Measurements from ENCODE around the gene FOXO1. TPM values are rescaled to one million over a fixed set of nuclear protein-coding genes. Genes with fewer than 3 reads are reported as not detected.

FOXO1 gene
- polyA plus RNA-seq, 5 donors = 9.4 to 13.7 (median 12.6) TPM

- no peak for DNase-seq
Measured at GRCh38 chr13:40580566-40581276, 85.7 kb downstream of the FOXO1 start.

GRCh38 chr13:40579535-40579934, 86.9 kb downstream of the FOXO1 start:
- DNase-seq = no peak

GRCh38 chr13:40578055-40578454, 88.4 kb downstream of the FOXO1 start:
- no peak for DNase-seq

GRCh38 chr13:40576369-40576768, 90.1 kb downstream of the FOXO1 start:
- no peak for DNase-seq

- DNase-seq = no peak
Measured at GRCh38 chr13:40572961-40573360, 93.5 kb downstream of the FOXO1 start.

- DNase-seq = no peak
Measured at GRCh38 chr13:40571338-40571963, 95.0 kb downstream of the FOXO1 start.

- no peak for DNase-seq
Measured at GRCh38 chr13:40570930-40571329, 95.5 kb downstream of the FOXO1 start.

GRCh38 chr13:40569024-40569350, 97.5 kb downstream of the FOXO1 start:
- no peak for DNase-seq

- DNase-seq = no peak
Measured at GRCh38 chr13:40568246-40569023, 98.0 kb downstream of the FOXO1 start.

- DNase-seq = no peak
Measured at GRCh38 chr13:40566811-40567210, 99.6 kb downstream of the FOXO1 start.

- DNase-seq = no peak
Measured at GRCh38 chr13:40565282-40566148, 100.9 kb downstream of the FOXO1 start.

- no peak for DNase-seq
Measured at GRCh38 chr13:40564342-40565001, 102.0 kb downstream of the FOXO1 start.

GRCh38 chr13:40563350-40564125, 102.9 kb downstream of the FOXO1 start:
- DNase-seq = peak; percentile 55 to 67

- DNase-seq = no peak
Measured at GRCh38 chr13:40562975-40563349, 103.5 kb downstream of the FOXO1 start.

- no peak for DNase-seq
Measured at GRCh38 chr13:40559915-40560314, 106.5 kb downstream of the FOXO1 start.

- peak; percentile 30 for DNase-seq
Measured at GRCh38 chr13:40558656-40559055, 107.8 kb downstream of the FOXO1 start.

GRCh38 chr13:40556453-40556852, 110.0 kb downstream of the FOXO1 start:
- DNase-seq = no peak

- no peak for DNase-seq
Measured at GRCh38 chr13:40553356-40553755, 113.1 kb downstream of the FOXO1 start.

- DNase-seq = no peak
Measured at GRCh38 chr13:40552895-40553294, 113.5 kb downstream of the FOXO1 start.

GRCh38 chr13:40550130-40550529, 116.3 kb downstream of the FOXO1 start:
- DNase-seq = no peak
